ENCODE data around the gene TLE1.
"Not testable (repeated sequence)": the region's sequence is repeated elsewhere in the genome, so short reads cannot be mapped to it uniquely, and the experiment has no call there.

Gene TLE1

DNA sequence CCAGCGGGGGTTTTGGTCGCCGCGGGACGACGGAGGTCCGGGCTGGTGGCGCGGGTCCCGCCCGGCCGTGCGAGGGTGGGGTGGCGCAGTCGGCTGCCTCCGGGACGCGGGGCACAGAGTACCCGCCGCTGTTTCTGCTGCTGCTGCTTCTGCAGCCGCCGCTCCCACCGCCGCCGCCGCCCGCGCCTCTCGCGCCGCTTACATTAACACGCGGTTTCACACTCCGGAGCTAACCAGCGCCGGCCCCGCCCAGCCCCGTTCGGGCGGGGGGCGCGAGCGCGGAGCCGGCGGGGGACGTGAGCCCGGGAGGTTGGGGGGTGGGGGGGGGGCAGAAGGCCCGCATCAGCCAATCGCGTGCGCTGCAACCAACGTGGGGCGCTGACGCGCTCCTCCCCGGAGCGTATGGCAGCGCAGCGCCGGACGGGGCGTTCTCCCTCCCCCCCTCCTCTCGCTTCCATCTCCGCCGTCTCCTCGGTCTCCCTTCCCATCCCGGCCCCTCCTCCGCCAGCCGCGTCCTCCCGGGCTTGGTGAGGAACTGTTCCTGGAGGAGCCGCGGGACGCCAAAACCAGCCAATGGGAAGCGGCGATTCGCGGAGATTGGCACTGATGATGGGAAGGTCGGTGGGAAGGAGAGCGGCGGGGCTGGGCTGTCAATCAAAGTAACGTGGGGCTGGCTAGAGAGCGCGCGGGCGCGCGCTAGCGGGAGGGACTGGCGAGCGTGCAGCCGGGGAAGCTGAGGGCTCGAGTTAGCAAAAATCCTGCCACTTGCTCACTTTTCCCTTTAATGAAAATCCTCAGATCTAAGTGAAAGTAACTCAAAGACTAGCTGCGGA lies at the start of gene TLE1:
TLE1 (minus strand) TSS at position 205 of the 833 bp plus-strand sequence. CDS start 1,307 bp downstream, outside the sequence.
- DNase-seq (ENCODE audit: low spot score): peak; percentile 60

DNA sequence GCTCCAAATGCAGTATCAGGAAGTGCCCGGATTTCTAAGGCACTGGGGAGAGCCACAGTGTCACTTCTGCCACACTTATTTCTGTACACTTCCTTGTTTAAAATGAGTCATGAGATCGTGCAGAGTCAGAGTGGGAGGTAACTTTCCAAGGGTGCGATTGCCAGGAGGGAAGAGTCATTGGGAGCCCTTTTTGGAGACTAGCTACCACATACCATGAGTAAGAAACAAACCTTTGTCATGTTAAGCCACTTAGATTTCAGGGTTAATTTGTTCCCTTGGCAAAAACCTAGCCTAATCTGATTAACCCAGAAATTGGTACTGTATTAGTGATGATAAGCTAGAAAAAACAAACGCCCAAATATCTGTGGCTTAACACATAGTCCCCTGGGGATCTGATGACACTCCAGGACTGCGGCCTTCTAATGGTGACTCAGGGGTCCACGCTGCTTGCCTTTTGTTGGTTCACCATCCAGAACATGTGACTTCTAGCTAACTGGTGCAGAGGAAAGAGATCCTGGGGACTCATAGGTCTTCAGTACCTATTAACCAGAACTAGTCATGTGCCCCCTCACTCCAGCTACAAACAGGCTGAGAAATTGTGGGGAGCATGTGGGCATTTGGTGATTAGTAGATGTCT lies 48.6 kb upstream of the TLE1 start:
- DNase-seq (ENCODE audit: low spot score): no peak

DNA sequence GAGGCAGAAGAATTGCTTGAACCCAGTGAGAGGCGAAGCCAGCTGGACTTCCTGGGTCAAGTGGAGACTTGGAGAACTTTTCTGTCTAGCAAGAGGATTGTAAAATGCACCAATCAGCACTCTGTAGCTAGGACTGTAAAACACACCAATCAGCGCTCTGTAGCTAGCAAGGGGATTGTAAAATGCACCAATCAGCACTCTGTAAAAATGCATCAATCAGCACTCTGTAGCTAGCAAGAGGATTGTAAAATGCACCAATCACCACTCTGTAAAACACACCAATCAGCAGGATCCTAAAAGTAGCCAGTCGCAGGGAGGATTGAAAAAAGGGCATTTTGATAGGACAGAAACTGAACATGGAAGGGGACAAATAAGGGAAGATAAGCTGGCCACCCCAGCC lies 41.2 kb upstream of the TLE1 start:
- not testable (repeated sequence) for DNase-seq (ENCODE audit: low spot score)

DNA sequence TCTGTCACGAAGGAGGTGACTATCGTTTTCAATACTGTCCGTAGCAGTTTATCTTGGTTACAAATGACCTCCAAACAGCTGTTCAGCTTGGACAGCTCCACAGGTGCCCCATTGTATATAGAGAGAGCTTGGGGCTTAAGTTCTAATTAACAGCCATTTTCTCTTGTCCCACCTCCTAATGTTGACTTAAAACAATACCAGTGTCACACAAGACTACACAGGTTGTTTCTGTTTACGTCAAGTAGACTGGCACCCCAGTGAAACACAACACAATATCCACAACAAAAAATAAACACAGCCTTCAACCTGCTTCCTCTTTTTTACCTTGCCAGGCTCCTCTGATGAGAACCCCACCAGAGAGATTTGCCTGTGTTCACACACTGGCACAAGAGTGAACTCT lies 39.8 kb upstream of the TLE1 start:
- no peak for DNase-seq (ENCODE audit: low spot score)

DNA sequence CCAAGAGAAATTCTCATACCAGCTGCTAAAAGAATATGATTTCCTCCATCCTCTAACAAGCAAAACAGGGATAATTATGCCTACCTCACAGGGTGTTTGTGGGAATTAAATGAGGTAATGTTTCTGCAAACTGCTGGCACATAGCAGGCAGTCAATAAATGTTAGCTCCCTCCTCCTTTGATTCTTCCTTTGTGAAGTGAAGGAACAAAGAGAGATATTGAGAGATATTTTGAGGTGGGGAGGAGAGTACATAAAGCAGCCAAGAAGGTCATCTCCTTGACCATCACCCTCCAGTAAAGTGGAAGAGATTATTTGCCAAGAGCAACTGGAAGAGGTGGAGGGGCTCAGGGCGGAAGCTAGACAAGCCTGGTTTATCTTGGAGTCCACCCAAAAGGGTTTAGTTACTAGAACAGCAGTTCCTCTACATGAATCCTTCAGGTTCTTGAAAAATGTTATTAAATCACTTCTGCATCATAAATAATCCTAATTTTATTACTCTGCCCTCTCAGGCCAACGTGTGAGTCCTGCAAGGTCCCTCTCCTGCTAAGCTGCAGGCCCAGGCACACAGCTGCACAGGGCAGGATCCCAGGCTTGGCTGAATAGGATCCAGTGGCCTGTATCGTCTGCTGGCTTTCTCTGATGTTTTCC lies 35.0 kb upstream of the TLE1 start:
- DNase-seq (ENCODE audit: low spot score): no peak

DNA sequence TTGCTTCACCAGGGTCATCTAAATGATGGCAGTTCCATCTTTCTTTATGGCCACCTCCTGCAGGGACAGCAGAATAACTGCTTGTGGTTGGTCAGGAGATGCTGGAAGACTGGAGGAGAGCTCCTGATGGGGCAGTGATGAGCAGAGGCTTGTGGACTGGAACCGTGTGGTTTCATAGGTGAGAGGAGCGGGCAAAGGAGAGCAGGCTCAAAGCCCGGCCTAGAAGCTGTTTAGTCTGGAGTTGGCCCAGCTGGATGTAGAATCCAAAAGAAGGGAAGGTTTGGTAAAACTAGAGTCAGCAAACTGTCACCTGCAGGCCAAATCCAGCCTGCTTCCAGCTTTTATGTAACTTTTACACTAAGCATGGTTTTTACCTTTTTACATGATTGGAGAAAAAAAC lies 32.9 kb upstream of the TLE1 start:
- no peak for DNase-seq (ENCODE audit: low spot score)

DNA sequence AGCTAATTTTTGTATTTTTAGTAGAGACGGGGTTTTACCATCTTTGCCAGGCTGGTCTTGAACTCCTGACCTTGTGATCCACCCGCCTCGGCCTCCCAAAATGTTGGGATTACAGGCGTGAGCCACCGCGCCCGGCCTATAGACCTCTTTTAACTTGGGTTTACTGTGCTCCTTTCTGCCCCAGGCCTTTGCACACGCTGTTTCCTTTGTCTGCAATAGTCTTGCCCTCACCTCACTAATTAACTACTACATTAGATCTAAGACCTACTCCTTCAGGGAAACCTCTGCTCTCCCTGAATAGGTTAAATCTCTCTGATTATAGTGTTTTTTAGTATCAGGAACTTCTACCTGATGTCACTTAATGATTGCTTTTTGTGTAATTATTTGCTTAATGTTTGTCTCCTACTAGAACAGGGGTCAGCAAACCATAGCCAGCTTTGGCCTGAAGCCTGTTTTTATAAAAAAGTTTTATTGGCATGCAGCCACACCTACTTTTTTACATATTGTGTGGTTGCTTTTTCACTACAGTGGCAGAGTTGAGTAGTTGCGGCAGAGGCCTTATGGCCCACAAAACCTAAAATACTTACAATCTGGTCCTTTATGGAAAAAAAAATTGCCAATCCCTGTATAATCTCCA lies 31.2 kb upstream of the TLE1 start:
- DNase-seq (ENCODE audit: low spot score): no peak

DNA sequence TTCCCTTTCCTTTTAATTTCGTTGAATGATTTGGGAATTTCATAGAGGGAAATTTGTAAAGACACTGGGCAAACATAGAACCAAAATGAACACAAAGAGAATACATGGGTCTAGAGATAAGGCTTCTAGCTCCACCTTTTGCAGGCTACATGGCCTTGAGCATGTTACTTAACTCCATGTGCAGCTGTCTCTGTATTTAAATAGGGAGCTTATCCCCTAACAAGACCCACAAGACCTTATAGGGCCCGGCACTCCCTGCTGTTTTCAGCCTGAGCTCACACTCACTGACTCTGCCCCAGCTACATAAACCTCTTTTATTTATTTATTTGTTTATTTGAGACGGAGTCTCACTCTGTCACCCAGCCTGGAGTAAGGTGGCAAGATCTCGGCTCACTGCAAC lies 30.6 kb upstream of the TLE1 start:
- DNase-seq (ENCODE audit: low spot score): no peak

DNA sequence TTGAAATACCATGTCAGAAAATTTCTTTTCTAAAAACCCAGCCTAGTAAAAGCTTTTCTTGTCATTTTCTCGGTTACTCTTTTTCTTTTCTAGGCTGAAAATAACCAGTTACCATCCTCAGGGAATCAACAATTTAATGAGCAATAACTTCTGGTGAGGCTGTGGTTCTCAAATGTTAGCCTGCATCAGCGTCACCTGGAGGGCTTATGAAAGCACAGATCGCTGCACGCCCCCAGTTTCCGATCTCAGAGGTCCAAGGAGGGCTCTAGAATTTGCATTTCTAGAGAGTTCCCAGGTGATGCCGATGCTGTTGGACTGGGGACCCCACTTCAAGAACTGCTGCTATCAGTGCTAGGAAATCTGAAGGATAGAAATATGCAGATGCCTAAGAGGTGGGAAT lies 28.9 kb upstream of the TLE1 start:
- no peak for DNase-seq (ENCODE audit: low spot score)

DNA sequence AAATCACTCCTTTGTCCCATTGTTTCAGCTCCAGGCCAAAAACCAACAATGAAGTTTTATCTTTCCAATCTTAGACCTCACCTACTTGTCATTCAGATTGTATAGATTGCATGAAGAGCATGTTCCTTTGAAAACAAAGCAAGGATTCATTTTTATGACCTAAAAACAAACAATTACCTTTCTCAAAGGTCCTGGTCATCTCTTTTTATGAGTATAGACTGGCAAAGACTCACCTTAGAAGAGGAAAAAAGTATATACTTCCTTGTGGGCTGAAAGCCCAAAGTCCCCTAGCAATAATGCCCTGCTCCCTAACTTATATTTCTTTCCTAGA lies 28.4 kb upstream of the TLE1 start:
- DNase-seq (ENCODE audit: low spot score): no peak

DNA sequence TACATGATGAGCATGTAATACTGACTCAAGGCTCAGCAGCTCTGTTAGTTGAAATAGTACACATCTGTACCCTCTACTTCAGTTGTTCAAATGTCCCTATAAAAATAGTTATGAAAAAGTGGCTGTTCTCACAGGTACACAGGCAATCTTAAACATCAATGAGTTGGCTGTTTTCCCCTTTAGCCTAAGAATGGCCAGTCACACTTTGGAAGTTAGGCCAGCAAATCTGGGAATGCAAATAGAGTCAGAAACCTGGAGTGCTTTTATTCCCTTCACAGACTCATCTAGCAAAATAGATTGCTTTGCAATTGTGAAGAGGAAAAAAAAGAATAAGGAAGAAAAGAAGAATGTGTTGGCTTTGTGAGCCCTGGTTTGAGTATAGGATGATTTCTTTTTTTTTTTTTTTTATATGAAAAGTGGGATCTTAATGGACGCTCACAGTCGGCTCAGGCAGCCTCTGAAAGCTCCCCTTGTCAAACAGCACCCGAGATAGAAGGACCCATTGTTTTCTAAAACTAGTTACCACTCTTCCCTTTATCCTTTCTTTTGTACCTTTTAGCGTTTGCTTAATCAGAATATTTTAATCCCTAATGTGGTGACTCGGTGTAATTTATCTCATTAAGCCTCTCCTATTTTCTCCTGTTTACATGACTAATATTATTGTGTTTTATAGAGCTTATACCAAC lies 27.9 kb upstream of the TLE1 start:
- DNase-seq (ENCODE audit: low spot score): no peak

DNA sequence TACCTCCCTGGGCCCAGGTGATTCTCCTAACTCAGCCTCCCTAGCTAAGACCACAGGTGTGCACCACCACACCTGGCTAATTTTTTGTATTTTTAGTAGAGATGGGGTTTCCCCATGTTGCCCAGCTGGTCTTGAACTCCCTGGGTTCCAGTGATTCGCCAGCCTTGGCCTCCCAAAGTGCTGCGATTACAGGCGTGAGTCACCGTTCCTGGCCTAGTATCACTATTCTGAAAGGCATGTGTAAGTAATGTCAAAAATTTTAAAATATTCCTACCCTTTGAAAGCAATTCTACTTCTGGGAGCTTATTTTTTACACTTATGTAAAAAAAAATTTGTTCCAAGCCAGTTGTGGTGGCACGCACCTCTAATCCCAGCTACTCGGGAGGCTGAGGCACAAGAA lies 27.1 kb upstream of the TLE1 start:
- DNase-seq (ENCODE audit: low spot score): no peak

DNA sequence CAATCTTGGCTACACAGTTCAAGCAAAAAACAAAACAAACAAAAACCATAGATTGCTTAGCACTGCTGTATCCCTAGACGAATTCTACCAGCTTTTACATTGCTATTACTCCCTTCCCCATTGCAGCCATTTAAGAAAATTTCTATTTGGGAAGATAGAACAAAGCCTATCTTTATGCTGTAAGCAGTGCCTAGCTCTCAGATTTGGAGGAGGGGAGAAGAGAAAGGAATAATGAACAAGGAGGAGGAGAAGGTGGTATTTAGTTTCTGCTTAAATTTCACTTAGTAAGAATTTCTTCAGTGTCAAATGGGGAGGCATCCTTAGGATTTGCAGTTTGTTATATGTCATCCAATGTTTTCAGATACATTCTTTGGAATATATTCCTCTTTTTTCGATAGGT lies 16.2 kb upstream of the TLE1 start:
- no peak for DNase-seq (ENCODE audit: low spot score)

DNA sequence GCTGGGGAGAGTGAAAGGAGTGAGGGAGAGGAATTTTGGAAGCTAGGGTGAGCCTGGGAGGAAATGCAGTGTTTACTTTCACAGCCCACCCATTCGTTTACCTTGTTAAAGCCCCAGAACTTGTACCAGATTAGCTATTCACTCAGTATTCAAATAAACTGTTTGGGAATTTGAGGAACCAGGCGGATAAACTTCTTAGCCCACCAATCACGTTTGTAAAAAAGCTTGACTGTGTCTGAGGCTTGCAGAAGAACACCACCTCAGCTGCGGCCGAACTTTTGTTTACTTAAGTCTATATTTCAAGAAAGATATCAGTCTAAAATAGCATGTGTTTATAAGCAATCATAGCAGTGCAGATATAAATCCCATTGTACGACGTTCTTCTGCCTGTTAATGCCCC lies 5.2 kb upstream of the TLE1 start:
- DNase-seq (ENCODE audit: low spot score): no peak

DNA sequence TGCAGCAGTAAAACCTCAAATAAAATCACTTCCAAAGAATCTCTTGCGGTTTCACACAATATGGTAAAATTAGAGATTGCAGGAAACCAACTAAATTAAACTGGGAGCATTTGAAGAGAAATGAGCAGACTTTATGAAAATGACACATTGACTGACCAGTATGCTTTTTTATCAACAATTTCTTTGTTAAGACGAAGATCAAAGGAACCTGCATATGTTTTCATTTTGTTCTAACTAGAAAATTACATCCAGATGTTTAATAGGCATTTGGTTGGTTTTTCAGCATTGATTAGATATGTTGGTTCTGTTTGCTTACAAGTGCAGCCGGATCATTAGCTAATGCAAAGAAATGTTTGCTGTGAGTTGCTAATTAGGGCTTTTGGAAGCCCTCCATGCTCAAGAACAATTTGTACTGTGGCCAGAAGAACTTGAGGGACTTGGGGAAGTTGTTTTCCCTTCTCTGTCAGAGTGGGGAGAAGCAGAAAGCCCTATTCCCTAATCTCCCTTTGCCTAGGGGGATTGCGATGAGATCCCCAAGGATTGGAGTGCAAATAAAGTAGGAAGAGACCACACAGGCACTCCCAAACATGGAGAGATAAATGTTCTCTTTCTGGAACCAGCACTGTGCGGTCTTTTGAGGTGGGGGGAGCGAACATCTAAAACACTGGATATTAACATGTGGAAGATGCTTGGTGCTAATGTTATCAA lies 4.5 kb upstream of the TLE1 start:
- no peak for DNase-seq (ENCODE audit: low spot score)

DNA sequence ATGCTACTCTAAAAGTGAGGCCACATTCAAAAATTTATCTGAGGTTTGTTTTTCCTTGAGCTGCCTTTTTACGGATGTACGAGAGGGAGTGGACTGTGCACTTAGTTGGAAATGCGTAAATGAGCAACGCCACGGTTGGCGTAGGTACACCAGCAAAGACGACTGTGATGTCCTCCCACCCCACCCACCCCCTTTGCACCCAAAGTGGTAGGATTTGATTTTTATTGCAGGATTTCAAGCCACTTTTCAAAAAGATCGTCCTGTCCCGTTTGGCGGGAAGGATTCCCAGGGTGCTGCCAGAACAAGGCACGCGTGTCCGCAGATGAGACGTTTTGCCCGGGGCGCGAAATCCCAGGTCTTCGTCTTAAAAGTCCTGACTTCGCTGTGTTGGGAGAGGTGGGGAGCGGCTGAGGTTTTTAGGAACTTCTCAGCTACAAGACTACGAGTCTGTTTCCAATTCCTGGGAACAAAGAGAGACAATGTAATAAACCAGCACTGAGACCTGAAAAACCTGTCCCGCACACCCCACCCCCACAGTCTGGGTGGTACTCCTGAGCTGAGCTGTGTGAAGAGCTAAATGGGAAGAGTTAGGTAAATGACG lies 1.0 kb upstream of the TLE1 start:
- DNase-seq (ENCODE audit: low spot score): no peak

DNA sequence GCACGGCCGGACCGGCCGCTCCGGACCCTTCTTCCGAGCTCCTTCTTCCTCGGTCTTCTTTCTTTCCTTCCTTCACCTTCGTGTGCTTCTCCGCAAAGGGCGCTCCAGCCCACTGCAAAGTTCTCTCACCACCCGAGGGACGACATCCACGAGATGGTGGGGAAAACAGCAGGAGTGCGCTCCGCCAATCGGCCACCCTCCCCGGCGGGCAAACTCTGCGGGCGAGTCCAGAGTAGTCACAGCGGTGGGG lies 329 bp downstream of the TLE1 start:
- DNase-seq (ENCODE audit: low spot score): not testable (repeated sequence)

DNA sequence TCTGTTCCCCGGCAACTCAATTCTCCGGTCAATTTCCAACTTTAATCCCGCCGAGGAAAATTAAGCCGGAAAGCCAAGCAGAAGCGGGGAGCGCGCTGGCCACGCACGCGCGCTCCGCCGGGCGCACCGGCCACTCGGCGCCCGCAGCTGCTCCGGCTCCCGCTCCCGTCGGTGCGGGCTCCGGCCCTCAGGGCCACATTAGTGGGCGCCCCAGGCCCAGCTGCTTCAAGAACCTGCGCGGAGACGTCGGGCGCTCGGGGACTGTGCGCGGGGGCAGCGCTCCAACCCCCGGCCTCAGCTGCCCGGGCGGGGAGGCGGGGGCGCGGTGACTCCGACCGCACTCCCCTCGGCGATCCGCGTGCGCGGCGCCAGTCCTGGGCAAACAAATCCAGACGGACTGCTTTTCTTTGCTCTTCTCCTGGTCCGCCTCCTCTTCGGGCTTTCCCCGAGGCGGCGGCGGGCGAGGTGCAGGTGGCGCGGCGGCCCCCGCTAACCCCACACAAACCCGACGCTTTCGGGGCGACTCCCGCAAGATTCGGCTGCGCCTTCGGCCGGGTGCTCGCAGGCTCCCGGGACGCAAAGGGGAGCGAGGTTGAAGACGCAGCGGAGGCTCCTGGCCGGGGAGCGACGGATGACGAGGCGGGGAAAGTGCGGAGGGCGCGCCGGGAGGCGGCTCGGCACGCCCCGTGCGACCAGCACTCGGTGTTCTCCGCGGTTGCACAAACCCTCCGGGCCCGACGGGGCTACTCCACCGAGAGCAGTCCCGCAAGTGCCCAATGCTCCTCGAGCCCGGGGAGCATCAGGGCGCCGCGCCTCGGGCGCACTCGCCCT lies 870 bp downstream of the TLE1 start:
- peak; percentile 4 for DNase-seq (ENCODE audit: low spot score)

DNA sequence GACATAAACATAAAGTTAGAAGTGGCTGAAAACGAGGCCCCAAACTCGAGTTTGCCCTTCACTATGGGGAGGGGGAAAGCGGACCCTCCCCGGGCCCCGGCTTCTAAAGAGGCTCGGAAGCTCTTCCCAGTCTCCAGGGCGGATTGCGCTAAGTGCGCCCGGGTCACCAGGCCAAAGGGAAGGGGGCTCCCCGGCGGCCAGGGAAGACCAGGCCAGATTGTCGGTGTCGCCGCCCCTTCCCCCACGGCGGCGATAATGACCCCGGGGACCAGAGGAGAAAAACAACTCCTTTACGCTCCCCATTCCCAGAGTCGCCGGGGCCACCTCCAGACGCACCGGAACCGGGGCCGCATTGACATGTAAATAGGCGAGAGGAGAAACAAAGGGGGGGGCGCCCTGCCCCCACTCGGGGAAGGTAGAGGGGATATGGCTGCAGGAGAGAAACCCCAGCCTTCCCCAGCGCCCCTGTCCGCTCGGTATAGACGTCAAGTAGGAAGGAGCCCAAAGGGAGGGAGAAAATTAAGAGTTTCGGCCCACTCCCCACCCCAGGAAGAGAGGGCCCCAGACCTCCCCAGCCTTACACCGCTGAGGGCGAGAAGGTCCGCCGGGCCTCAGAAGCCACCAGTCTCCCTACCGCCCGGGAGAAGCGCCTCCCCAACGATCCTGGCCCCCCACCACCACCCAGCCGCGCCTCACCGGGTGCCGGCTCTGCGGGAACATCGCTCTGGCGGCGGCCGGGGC lies 1.7 kb downstream of the TLE1 start:
- DNase-seq (ENCODE audit: low spot score): no peak
